GM19099 (cell line): ENCODE data around the gene TMTC2.

Source experiments
- POLR2A ChIP-seq: IDR thresholded peaks from 3 replicates; pipeline ENCODE4 v1.6.1; 2011; ENCODE audit warnings: low read depth; ENCODE audit not compliant: insufficient read length; ENCODE audit errors: extremely low read depth

Gene TMTC2

DNA sequence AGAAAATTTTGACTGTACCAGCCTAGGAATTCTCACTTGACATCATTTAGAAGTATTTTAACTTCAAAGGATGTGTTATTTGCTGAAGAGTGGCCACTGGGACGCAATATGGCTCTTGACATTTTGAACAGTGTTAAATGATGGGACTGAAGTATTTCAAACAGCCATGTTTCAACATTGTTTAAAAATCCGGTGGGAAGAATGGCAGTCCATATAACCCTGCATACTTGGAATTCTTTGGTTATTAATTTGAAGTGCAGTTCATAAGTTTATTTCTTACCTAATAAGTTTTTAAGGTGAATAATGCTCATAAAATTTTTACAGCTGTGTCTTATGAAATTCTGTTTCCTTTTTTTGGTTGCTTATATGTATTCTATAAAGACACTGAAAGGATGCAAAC lies 8.3 kb downstream of the TMTC2 start:
- TF ChIP-seq POLR2A, result no peak

GRCh38 chr12:82695531-82695930 lies 8.8 kb downstream of the TMTC2 start:
- TF ChIP-seq POLR2A, result no peak

- TF ChIP-seq POLR2A, result no peak
These were observed 9.8 kb downstream of the TMTC2 start for GRCh38 chr12:82696543-82696942.

DNA sequence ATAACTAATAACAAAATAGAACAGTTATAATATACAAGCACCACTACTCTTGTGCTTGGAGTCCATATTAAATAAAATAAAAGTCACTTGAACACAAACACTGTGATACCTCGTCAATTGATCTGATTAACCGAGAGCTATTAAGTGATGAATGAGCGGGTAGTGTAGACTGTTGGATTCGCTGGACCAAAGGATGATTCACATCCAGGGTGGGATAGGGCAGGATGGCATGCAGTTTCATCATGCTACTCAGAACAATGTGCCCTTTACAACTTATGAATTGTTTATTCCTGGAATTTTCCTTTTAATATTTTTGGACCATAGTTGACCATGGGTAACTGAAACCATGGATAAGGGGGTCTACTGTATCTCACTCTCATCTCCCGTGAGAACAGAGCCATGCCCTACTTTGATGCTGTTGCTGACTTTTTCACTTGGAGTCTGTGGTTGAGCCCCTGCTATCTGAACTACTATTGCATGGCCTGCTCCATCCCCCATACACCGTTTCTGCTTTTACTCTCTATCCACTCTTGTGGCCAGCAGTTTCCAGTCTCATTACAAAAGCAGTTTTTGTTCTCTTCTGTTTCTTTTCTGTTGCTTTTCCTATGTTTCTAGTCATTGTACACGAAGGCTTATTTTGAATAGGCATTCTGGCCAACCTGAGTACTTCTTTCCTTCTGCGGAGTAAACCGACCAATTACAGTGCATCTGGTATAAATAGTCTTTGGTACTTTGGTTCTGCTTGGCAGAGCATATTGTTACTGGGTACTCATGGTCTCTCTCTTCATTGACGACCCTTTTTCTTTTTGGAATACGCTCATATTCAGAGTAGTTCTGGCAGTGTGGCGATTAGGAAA lies 12.2 kb downstream of the TMTC2 start:
- TF ChIP-seq POLR2A, result no peak

DNA sequence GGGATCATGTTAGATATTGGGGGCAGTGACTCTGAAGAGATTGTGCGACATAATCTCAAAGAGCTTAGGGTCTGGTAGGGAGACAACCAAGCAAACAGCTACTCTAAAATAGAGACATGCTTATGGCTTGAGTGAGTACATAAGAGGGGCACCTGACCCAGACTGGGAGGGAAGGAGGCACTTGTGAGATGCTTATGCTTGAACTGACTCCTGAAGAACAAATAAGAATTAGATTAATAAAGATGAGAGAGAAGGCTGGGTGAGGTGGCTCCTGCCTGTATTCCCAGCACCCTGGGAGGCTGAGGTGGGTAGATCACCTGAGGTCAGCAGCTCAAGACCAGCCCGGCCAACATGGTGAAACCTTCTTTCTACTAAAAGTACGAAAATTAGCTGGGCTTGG lies 19.1 kb downstream of the TMTC2 start:
- TF ChIP-seq POLR2A, result no peak

DNA sequence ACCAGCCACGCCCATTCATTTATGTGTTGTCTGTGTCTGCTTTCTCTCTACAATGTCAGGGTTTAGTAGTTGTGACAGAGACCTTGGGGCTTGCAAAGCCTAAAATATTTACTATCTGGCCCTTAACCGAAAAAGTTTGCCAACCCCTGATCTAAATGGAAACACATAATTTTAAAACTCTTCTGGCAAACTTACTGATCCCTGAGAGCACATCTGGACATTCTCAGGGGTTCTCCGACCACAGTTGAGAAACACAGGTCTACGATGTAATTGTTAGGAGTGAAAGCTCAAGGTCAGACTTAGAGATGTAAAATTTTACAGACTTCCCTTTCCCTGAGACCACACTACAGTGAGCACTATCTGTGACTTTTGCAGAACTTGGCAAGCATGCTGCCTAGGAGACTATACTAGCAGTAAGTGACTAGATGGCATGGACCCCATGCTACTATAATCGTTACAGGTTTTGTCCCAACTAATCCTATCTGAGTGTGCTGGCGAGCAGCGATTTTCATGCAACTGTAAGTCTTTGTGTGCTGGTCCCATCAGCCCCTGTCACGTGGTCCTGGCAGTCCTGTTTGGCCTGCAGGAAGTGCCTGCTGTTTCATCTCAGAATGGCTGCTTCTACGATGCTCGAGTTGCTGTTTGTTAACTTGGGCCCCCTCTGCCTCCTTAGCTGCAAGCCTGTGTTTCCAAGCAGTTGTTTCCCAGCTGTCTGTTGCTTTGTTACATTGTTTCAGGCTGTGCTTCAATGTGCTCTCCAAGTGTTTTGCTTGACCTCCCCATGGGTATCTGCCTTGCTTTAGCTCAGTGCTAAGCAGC lies 21.6 kb downstream of the TMTC2 start:
- no peak for TF ChIP-seq POLR2A

GRCh38 chr12:82709794-82710355 lies 23.2 kb downstream of the TMTC2 start:
- TF ChIP-seq POLR2A, result no peak

GRCh38 chr12:82710741-82711140 lies 24.0 kb downstream of the TMTC2 start:
- TF ChIP-seq POLR2A, result no peak

- no peak for TF ChIP-seq POLR2A
These were observed 27.7 kb downstream of the TMTC2 start for GRCh38 chr12:82714427-82714826.

GRCh38 chr12:82721726-82722125 lies 35.0 kb downstream of the TMTC2 start:
- TF ChIP-seq POLR2A, result no peak

DNA sequence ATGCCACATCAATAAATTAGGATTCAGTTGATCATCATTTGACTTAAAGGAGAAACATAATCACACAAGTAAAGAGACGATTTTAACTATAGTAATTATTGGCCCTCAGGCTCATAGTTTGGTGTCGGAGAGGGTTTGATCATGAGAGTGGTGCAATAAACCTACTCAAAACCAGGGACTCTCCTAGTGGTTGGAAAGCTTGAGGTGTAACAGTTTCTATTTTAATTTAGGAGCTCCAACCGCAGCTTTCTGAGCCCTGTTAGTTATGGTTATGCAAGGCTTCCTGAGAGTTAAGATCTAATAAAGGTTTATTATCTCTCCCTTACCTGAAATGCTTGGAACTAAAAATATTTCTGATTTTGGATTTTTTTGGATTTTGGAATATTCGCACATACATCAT lies 36.4 kb downstream of the TMTC2 start:
- no peak for TF ChIP-seq POLR2A

DNA sequence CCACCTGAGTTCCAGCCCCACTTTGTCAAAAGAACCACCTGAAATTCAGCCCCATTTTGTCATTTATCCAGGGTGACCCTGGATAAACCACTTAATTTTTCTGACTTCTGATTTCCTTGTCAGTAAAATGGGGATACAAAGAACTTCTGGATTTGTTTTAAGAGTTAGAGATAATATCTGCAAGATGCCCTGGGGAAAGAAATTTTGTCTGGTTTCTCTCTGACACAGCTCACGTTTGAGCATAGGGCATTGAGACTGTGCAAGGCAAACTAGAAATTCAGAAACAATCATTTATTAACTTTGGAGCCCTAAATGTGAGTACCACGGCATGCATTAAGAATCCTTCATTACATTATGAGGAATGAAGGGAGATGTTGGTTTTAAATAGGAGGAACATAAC lies 37.2 kb downstream of the TMTC2 start:
- no peak for TF ChIP-seq POLR2A

DNA sequence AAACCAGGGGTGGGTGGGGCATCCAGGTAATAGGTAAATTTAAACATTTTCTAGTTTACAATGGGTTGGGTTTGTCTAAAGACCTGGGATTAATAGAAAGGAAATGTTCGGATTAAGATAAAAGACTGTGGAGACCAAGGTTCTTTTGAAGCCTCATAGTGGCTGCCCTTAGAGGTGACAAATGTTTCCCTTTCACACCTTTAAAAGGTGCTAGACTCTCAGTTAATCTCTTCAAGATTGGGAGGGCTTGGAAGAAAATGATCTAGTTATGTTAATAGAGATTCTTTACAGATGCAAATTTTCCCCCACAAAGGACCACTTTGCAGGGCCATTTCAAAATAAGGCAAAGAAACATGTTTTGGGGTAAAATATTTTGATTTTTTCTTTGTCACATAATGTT lies 39.0 kb downstream of the TMTC2 start:
- no peak for TF ChIP-seq POLR2A

DNA sequence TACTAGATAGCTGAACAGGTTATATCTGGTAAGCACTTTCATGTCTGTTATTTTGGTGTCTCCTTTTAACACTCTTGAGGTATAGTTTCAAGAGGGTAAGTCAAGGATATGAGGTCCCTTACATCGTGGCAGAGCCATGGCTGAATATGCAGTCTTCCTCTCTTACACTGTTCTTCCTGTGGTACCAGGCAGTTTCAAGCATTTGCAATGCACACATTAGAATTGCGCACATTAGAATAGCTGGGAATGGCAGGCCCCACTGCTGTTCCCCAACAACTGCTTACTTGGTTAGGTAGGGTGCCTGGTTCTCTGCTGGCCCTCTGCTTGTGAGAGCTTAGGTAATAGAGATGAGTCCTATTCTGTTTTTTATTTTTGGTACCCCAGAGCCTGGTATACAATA lies 41.2 kb downstream of the TMTC2 start:
- TF ChIP-seq POLR2A, result no peak

DNA sequence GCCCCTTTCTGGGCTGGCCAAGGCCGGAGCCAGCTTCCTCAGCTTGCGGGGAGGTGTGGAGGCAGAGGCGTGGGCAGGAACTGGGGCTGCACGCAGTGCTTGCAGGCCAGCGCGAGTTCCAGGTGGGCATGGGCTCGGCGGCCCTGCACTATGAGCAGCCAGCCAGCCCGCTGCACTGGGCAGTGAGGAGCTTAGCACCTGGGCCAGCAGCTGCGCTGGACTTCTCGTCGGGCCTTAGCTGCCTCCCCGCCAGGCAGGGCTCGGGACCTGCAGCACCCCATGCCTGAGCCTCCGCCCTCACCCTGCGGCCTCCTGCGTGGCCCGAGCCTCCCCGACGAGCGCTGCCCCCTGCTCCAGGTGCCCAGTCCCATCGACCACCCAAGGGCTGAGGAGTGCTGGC lies 42.0 kb downstream of the TMTC2 start:
- TF ChIP-seq POLR2A, result no peak
